ENCODE data around the gene SOCS2. TPM values are rescaled to one million over a fixed set of nuclear protein-coding genes. Genes with fewer than 3 reads are reported as not detected.
A peak's percentile ranks its signal among the peaks of the same experiment; 100 is the strongest.

Gene SOCS2
- polyA plus RNA-seq, 2 of the 4 experiments (the other 2 are of a cell fraction), result 21.8 to 22.2 TPM

- DNase-seq (ENCODE audit: low read depth in 1 of 2, low spot score in 1 of 2), result peak; percentile 28 to 92
- CTCF ChIA-PET, result interaction anchor here (0.5 to 7.8 kb wide), 13 partner anchors 9 to 1028 kb away, joined by 3 to 75 read pairs (median 3); no protein-coding TSS in a partner anchor
- peak; percentile 68 to 78; a peak in 5 of 6 replicates for ATAC-seq
- POLR2A ChIA-PET, result interaction anchor here (0.6 to 1.0 kb wide), 2 partner anchors 64 to 572 kb away, joined by 3 read pairs; no protein-coding TSS in a partner anchor
- Histone ChIP-seq H3K4me1 (peaks cover 40% of the 10 kb centered on the region), H3K4me3 (no peak overlapping the region), H3K4me2 (peak overlapping the region; percentile 74), H3K27ac (peak overlapping the region; percentile 56 to 74), H3K9me3 (no peaks in the 10 kb centered on the region)
- WGBS (ENCODE audit: missing lambda C conversion rate), result 3% methylated on average over 4 of the region's 4 CpGs
- TF ChIP-seq HEYL (CRISPR knock-in tag; IDR thresholded peaks at IDR 0.05) (no peak), MAX (IDR thresholded peaks at IDR 0.05) (peak; percentile 76), CEBPB (IDR thresholded peaks at IDR 0.05) (no peak; a peak in 1 of 4 replicates), NR3C1 (IDR thresholded peaks at IDR 0.05) (no peak), ATOH8 (CRISPR knock-in tag; IDR thresholded peaks at IDR 0.05; ENCODE audit: low read depth) (no peak), RFX5 (IDR thresholded peaks at IDR 0.05) (no peak), KDM1A (IDR thresholded peaks at IDR 0.05; ENCODE audit: low read depth) (no peak), FOSL2 (IDR thresholded peaks at IDR 0.05) (peak; percentile 84; the same call in 1 of the 2 replicates), FOSL2 (CRISPR knock-in tag; IDR thresholded peaks at IDR 0.05) (peak; percentile 93), GATA3 (IDR thresholded peaks at IDR 0.05; ENCODE audit: borderline replicate concordance) (peak; percentile 83), ESRRA (IDR thresholded peaks at IDR 0.05; ENCODE audit: borderline replicate concordance, low read length) (no peak), ELK1 (IDR thresholded peaks at IDR 0.05; ENCODE audit: low read depth, low read length) (no peak), EP300 (IDR thresholded peaks at IDR 0.05) (peak in 1 of 2 experiments; percentile 34; a peak in 1 of 5 replicates), POLR2A (IDR thresholded peaks at IDR 0.05; ENCODE audit: low read length) (no peak), RAD21 (conservative IDR thresholded peaks at IDR 0.05 in 1 of 2, IDR thresholded peaks at IDR 0.05 in 1 of 2) (0 out of 5 replicates have a peak, but pooled peaks of 1 of the 2 experiments have one; percentile 7), JUNB (IDR thresholded peaks at IDR 0.05) (peak; percentile 77), SMC3 (IDR thresholded peaks at IDR 0.05) (0 out of 3 replicates have a peak, but pooled peaks have one; percentile 26), JUN (IDR thresholded peaks at IDR 0.05) (peak in 1 of 2 experiments; percentile 66; a peak in 2 of 5 replicates)
- TF ChIP-seq, protein P1, sequence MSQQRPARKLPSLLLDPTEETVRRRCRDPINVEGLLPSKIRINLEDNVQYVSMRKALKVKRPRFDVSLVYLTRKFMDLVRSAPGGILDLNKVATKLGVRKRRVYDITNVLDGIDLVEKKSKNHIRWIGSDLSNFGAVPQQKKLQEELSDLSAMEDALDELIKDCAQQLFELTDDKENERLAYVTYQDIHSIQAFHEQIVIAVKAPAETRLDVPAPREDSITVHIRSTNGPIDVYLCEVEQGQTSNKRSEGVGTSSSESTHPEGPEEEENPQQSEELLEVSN (IDR thresholded peaks at IDR 0.05; ENCODE audit: borderline replicate concordance, low read depth), result 0 out of 2 replicates have a peak, but pooled peaks have one; percentile 34
- TF ChIP-seq, protein P2, sequence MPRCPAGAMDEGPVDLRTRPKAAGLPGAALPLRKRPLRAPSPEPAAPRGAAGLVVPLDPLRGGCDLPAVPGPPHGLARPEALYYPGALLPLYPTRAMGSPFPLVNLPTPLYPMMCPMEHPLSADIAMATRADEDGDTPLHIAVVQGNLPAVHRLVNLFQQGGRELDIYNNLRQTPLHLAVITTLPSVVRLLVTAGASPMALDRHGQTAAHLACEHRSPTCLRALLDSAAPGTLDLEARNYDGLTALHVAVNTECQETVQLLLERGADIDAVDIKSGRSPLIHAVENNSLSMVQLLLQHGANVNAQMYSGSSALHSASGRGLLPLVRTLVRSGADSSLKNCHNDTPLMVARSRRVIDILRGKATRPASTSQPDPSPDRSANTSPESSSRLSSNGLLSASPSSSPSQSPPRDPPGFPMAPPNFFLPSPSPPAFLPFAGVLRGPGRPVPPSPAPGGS (IDR thresholded peaks at IDR 0.05), result 0 out of 3 replicates have a peak, but pooled peaks have one; percentile 23
- FAIRE-seq, result no peak
These were observed 45.6 kb upstream of the SOCS2 start for GRCh38 chr12:93526786-93527428.

DNA sequence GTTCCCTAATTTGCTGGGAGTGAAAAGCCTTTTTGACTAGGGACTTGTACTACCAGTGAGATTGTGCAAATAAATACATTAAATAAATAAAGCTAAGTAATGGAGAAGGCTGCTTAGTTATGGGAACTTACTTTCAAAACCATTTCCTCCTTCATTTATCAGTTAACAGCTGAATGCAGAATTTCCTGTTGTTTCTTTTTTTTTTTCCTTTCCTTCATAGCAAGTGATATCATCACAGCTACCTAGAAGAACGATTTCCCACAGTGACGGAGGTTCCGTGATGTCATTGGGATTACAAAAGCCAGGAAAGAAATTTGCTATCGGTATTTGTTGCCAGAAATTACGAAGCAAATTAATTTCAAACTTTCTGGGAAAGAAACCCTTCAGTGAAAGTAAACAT lies 42.1 kb upstream of the SOCS2 start:
- no peak overlapping the region for H3K4me3 ChIP-seq
- FAIRE-seq, result no peak
- TF ChIP-seq, protein P2 (IDR thresholded peaks at IDR 0.05), result no peak
- TF ChIP-seq POLR2A (IDR thresholded peaks at IDR 0.05; ENCODE audit: low read length) (no peak), MAZ (IDR thresholded peaks at IDR 0.05; ENCODE audit: borderline replicate concordance, low read depth, low read length) (no peak), ZFP36 (IDR thresholded peaks at IDR 0.05; ENCODE audit: borderline replicate concordance, partially characterized antibody) (no peak), CTCF (IDR thresholded peaks at IDR 0.05) (no peak), TP53 (CRISPR knock-in tag; IDR thresholded peaks at IDR 0.05) (no peak), RCOR1 (IDR thresholded peaks at IDR 0.05; ENCODE audit: low read depth, low read length) (no peak)
- TF ChIP-seq, protein P3, sequence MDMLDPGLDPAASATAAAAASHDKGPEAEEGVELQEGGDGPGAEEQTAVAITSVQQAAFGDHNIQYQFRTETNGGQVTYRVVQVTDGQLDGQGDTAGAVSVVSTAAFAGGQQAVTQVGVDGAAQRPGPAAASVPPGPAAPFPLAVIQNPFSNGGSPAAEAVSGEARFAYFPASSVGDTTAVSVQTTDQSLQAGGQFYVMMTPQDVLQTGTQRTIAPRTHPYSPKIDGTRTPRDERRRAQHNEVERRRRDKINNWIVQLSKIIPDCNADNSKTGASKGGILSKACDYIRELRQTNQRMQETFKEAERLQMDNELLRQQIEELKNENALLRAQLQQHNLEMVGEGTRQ (IDR thresholded peaks at IDR 0.05), result no peak
- H3K27ac ChIP-seq, result no peak overlapping the region
- no peak for ATAC-seq
- H3K9me3 ChIP-seq, result no peaks in the 10 kb centered on the region
- 83% methylated on average over 5 of the region's 5 CpGs for WGBS (ENCODE audit: missing lambda C conversion rate)
- ChIA-PET CTCF (interaction anchor here (0.9 to 1.5 kb wide), 3 partner anchors 10 to 572 kb away, joined by 3 to 6 read pairs (median 4); no protein-coding TSS in a partner anchor), POLR2A (no interaction called here)
- peaks cover 23% of the 10 kb centered on the region for H3K4me1 ChIP-seq
- no peak for DNase-seq (ENCODE audit: low read depth in 1 of 2, low spot score in 1 of 2)
- H3K4me2 ChIP-seq, result no peak overlapping the region
